Kidney (tissue), 14 donors: ENCODE measurements around the gene ITPR1. TPM values are rescaled to one million over a fixed set of nuclear protein-coding genes. Genes with fewer than 3 reads are reported as not detected.
A peak's percentile ranks its signal among the peaks of the same experiment; 100 is the strongest.

Source experiments
- DNase-seq, 5 donors: peaks; one replicate each; pipeline ENCODE4 v3.0.0-alpha.2; 2013 to 2020
- FAIRE-seq: peaks from 2 replicates; lab custom pipeline; 2012; peaks lifted over from hg19 to GRCh38; lab: Jason Lieb, UNC
- H3K27ac ChIP-seq, 2 donors: one replicate each; pipeline ENCODE4 v1.7.0; 2013; ENCODE audit warnings: low read depth in 2 of 2, low read length in 2 of 2, inconsistent platforms in 1 of 2
- H3K27me3 ChIP-seq: one replicate; pipeline ENCODE4 v1.7.1; 2013; ENCODE audit warnings: low read length, inconsistent platforms; ENCODE audit not compliant: control insufficient read depth, insufficient read depth
- H3K36me3 ChIP-seq, 3 donors: one replicate each; pipeline versions ENCODE4 v1.7.0 to v1.7.1; 2013; ENCODE audit warnings: low read length in 3 of 3, control low read depth in 1 of 3, inconsistent platforms in 1 of 3; ENCODE audit not compliant: insufficient read depth in 3 of 3, control insufficient read depth in 2 of 3
- H3K4me1 ChIP-seq, 3 donors: one replicate each; pipeline versions ENCODE4 v1.7.0 to v1.7.1; 2013; ENCODE audit warnings: low read length in 3 of 3, inconsistent platforms in 1 of 3, low read depth in 1 of 3; ENCODE audit not compliant: control insufficient read depth in 2 of 3, insufficient read depth in 2 of 3
- H3K4me3 ChIP-seq, 3 donors: one replicate each; pipeline versions ENCODE4 v1.7.0 to v1.8.1; 2013; ENCODE audit warnings: low read length in 3 of 3, control low read depth in 1 of 3, inconsistent platforms in 1 of 3
- H3K9ac ChIP-seq, 3 donors: one replicate each; pipeline versions ENCODE4 v1.7.0 to v1.7.1; 2013; ENCODE audit warnings: low read length in 3 of 3, control low read depth in 1 of 3, inconsistent platforms in 1 of 3
- H3K9me3 ChIP-seq, 3 donors: one replicate each; pipeline versions ENCODE4 v1.7.0 to v1.7.1; 2013; ENCODE audit warnings: low read length in 3 of 3, control low read depth in 1 of 3, inconsistent platforms in 1 of 3; ENCODE audit not compliant: control insufficient read depth in 2 of 3, insufficient read depth in 1 of 3
- intact Hi-C: fragments of 100-400 bp; cut with DNase I; formaldehyde crosslinking; loops from one replicate; pipeline ENCODE4 v1.11.1; 2022
- polyA plus RNA-seq: library from polyadenylated mRNA; stranded (reverse); fragments of 350-450 nt; fragmentation: Illumina TruSeq; extraction: RNeasy Lipid Tissue Mini Kit (QIAGEN cat#74804); gene quantifications from one replicate; pipeline ENCODE4 v1.2.3, GENCODE V29; 2014; ENCODE audit warnings: low read depth, low replicate concordance; ENCODE audit not compliant: insufficient read depth
- total RNA-seq: library from RNA; stranded (reverse); fragmentation: NEBNext Ultra II Directional; extraction: Animal tissue kit (Norgen Biotek cat#: 25700); gene quantifications from one replicate; pipeline ENCODE4 v1.2.1, GENCODE V29; 2021
- TF ChIP-seq, protein P1 (sequence below): IDR thresholded peaks from 3 replicates; pipeline ENCODE4 v1.5.1; 2012; ENCODE audit warnings: mild to moderate bottlenecking, moderate library complexity, borderline replicate concordance; ENCODE audit not compliant: insufficient read depth; ENCODE audit errors: extremely low read depth
- donor health status: control.
- donor health status: control.
- donor health status: control.
- donor health status: control.
- donor health status: control.
- donor health status: DM: yes; HTN: yes; CAD: no.
- donor health status: Normal renal cell carcinoma (clear cell type).

Gene ITPR1
- total and polyA plus RNA-seq, 2 donors from 2014 or later: 30.2 to 81.2 TPM

- H3K4me1 ChIP-seq: peaks cover 2 to 24% (median 11%) of the 10 kb centered on the region in 3 donors
- TF ChIP-seq, protein P1, sequence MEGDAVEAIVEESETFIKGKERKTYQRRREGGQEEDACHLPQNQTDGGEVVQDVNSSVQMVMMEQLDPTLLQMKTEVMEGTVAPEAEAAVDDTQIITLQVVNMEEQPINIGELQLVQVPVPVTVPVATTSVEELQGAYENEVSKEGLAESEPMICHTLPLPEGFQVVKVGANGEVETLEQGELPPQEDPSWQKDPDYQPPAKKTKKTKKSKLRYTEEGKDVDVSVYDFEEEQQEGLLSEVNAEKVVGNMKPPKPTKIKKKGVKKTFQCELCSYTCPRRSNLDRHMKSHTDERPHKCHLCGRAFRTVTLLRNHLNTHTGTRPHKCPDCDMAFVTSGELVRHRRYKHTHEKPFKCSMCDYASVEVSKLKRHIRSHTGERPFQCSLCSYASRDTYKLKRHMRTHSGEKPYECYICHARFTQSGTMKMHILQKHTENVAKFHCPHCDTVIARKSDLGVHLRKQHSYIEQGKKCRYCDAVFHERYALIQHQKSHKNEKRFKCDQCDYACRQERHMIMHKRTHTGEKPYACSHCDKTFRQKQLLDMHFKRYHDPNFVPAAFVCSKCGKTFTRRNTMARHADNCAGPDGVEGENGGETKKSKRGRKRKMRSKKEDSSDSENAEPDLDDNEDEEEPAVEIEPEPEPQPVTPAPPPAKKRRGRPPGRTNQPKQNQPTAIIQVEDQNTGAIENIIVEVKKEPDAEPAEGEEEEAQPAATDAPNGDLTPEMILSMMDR: no peak
- no peak overlapping the region for H3K27ac ChIP-seq
- H3K4me3 ChIP-seq: no peak overlapping the region
- DNase-seq (no peak), FAIRE-seq (no peak)
- intact Hi-C loops: no loop called here
- peaks cover 0 to 7% (median 0%) of the 10 kb centered on the region in 3 donors for H3K36me3 ChIP-seq
- H3K27me3 ChIP-seq: no peaks in the 10 kb centered on the region
- H3K9me3 ChIP-seq: no peaks in the 10 kb centered on the region
- no peak overlapping the region for H3K9ac ChIP-seq
Measured at GRCh38 chr3:4509983-4510755, 17.0 kb downstream of the ITPR1 start.

DNA sequence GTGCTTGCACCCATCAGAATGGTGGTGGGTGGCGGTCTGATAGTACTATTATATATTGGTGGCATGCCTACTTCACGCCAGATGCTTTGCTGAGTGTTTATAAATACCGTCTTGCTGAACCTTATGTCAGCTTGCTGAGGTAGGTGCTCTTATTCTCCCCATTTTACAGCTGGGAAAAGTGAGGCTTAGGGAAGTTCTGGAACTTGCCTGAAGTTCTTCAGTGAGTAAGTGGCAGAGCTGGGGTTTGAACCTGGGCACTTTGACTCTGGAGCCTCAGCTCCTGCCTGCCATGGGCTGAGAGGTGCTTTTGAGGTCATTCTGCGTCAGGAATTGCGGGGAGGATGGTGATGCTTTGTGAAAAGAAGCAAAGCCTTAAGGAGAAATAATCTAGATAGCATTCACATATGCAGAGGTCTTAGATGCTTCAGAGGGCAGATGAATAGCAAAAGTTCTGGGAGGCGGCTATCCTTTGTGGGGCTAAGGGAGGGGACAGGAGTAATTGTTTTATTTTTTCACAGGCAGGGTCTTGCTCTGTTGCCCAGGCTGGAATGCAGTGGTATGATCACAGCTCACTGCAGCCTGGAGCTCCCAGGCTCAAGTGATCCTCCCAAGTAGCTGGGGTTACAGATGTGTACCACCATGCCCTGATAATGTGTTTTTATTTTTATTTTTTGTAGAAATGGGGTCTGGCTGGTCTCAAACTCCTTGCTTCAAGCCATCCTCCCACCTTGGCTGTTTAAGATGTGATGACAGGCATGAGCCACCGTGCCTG is 18.5 kb downstream of the ITPR1 start:
- H3K4me1 ChIP-seq: peaks cover 14 to 15% (median 15%) of the 10 kb centered on the region in 3 donors
- no peak overlapping the region for H3K9ac ChIP-seq
- H3K27ac ChIP-seq: peak overlapping the region in 1 of 2 donors; percentile 9
- no peaks in the 10 kb centered on the region for H3K9me3 ChIP-seq
- intact Hi-C loops: no loop called here
- TF ChIP-seq, protein P1: no peak
- H3K4me3 ChIP-seq: no peak overlapping the region
- no peak for FAIRE-seq
- H3K36me3 ChIP-seq: peaks cover 0 to 7% (median 0%) of the 10 kb centered on the region in 3 donors
- DNase-seq: peak in 1 of 5 donors; percentile 38
- H3K27me3 ChIP-seq: no peaks in the 10 kb centered on the region

DNA sequence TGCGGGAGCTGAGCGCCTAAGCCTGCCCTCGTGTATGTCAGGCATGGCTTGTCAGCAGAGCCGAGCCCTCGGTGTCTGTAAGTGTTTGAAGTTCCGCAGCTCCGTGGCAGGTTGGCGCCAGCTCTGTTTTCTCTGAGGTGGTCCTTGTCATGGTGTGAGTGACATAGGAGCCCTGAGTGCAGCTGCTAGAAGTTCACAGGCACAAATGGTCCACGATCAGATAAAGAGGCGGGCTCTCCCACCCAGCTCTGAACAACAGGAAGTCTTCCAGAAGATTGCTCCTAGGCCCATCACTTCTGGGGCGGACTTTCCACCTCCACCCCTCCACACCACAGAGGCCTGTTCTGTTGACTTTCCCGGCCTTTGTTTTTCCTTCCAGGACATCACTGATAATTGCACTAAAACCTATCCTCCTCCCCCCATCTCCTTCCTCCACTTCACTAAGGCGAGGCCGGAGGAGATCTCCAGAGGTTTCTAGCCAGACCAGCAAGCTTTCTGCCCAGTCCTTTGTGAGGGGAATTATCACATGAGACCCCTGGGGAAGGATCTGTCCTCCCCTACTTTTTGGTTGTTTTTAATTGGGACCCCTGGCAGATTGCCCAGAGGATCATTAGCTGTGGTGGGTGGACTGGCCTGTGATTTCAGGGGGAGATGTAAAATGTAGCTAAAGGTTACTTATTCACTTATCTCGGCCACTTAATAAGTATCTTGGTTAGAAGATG is 19.9 kb downstream of the ITPR1 start:
- no peak overlapping the region for H3K4me3 ChIP-seq
- peak overlapping the region in 1 of 2 donors; percentile 59 for H3K27ac ChIP-seq
- H3K27me3 ChIP-seq: no peaks in the 10 kb centered on the region
- peaks cover 0 to 7% (median 4%) of the 10 kb centered on the region in 3 donors for H3K36me3 ChIP-seq
- TF ChIP-seq, protein P1: no peak
- intact Hi-C loops: no loop called here
- no peak overlapping the region for H3K9ac ChIP-seq
- peak in 4 of 5 donors; percentile 90 to 94 (median 92) for DNase-seq
- H3K4me1 ChIP-seq: peaks cover 9 to 20% (median 14%) of the 10 kb centered on the region in 3 donors
- H3K9me3 ChIP-seq: no peaks in the 10 kb centered on the region
- FAIRE-seq: no peak
